Measurements from ENCODE around the gene LIMCH1. TPM values are rescaled to one million over a fixed set of nuclear protein-coding genes. Genes with fewer than 3 reads are reported as not detected.
"Not testable (repeated sequence)": the region's sequence is repeated elsewhere in the genome, so short reads cannot be mapped to it uniquely, and the experiment has no call there.

LIMCH1 gene
- total RNA-seq: not detected in 2 replicates

- intact Hi-C loops (cut with micrococcal nuclease): no loop called here
- no peak within 1 kb of the TSS for H3K27ac Mint-ChIP-seq
- DNase-seq (ENCODE audit: low spot score): no peak
- H3K4me3 Mint-ChIP-seq (ENCODE audit: low read depth): no peak within 1 kb of the TSS
- H3K27me3 Mint-ChIP-seq (ENCODE audit: low read depth): no peaks in the 10 kb centered on the region
- no peaks in the 10 kb centered on the region for H3K4me1 Mint-ChIP-seq (ENCODE audit: low read depth)
- H3K9me3 Mint-ChIP-seq: no peaks in the 10 kb centered on the region
- no peaks in the 10 kb centered on the region for H3K36me3 Mint-ChIP-seq (ENCODE audit: low read depth)
Measured at GRCh38 chr4:41538017-41538733, at the start of gene LIMCH1. Gene LIMCH1 (plus strand): TSS chr4:41538157. CDS start chr4:41605996, 67,839 bp downstream.

- intact Hi-C loops (cut with micrococcal nuclease); H3K36me3 Mint-ChIP-seq (ENCODE audit: low read depth); H3K4me3 Mint-ChIP-seq (ENCODE audit: low read depth); H3K9me3 Mint-ChIP-seq; DNase-seq (ENCODE audit: low spot score); H3K27ac Mint-ChIP-seq; H3K4me1 Mint-ChIP-seq (ENCODE audit: low read depth); H3K27me3 Mint-ChIP-seq (ENCODE audit: low read depth): not testable (repeated sequence)
Measured at GRCh38 chr4:41491081-41491576, 46.8 kb upstream of the LIMCH1 start.

- H3K27ac Mint-ChIP-seq: no peak overlapping the region
- DNase-seq (ENCODE audit: low spot score): no peak
- H3K27me3 Mint-ChIP-seq (ENCODE audit: low read depth): no peaks in the 10 kb centered on the region
- H3K4me3 Mint-ChIP-seq (ENCODE audit: low read depth): no peak overlapping the region
- H3K9me3 Mint-ChIP-seq: no peaks in the 10 kb centered on the region
- H3K36me3 Mint-ChIP-seq (ENCODE audit: low read depth): no peaks in the 10 kb centered on the region
- intact Hi-C loops (cut with micrococcal nuclease): no loop called here
- H3K4me1 Mint-ChIP-seq (ENCODE audit: low read depth): no peaks in the 10 kb centered on the region
Measured at GRCh38 chr4:41496977-41497376, 41.0 kb upstream of the LIMCH1 start.

- intact Hi-C loops (cut with micrococcal nuclease): no loop called here
- DNase-seq (ENCODE audit: low spot score): no peak
- H3K36me3 Mint-ChIP-seq (ENCODE audit: low read depth): no peaks in the 10 kb centered on the region
- no peaks in the 10 kb centered on the region for H3K9me3 Mint-ChIP-seq
- no peaks in the 10 kb centered on the region for H3K4me1 Mint-ChIP-seq (ENCODE audit: low read depth)
- H3K4me3 Mint-ChIP-seq (ENCODE audit: low read depth): no peak overlapping the region
- no peaks in the 10 kb centered on the region for H3K27me3 Mint-ChIP-seq (ENCODE audit: low read depth)
- no peak overlapping the region for H3K27ac Mint-ChIP-seq
Measured at GRCh38 chr4:41498177-41498576, 39.8 kb upstream of the LIMCH1 start.

- H3K4me1 Mint-ChIP-seq (ENCODE audit: low read depth): no peaks in the 10 kb centered on the region
- H3K27ac Mint-ChIP-seq: no peak overlapping the region
- no peaks in the 10 kb centered on the region for H3K9me3 Mint-ChIP-seq
- no peaks in the 10 kb centered on the region for H3K36me3 Mint-ChIP-seq (ENCODE audit: low read depth)
- no peak for DNase-seq (ENCODE audit: low spot score)
- no peaks in the 10 kb centered on the region for H3K27me3 Mint-ChIP-seq (ENCODE audit: low read depth)
- intact Hi-C loops (cut with micrococcal nuclease): no loop called here
- no peak overlapping the region for H3K4me3 Mint-ChIP-seq (ENCODE audit: low read depth)
Measured at GRCh38 chr4:41504167-41504818, 33.7 kb upstream of the LIMCH1 start.

GRCh38 chr4:41505161-41505661 is 32.7 kb upstream of the LIMCH1 start:
- Mint-ChIP-seq H3K4me3 (ENCODE audit: low read depth) (no peak overlapping the region), H3K27ac (no peak overlapping the region), H3K4me1 (ENCODE audit: low read depth) (no peaks in the 10 kb centered on the region), H3K36me3 (ENCODE audit: low read depth) (no peaks in the 10 kb centered on the region), H3K9me3 (no peaks in the 10 kb centered on the region), H3K27me3 (ENCODE audit: low read depth) (no peaks in the 10 kb centered on the region)
- no peak for DNase-seq (ENCODE audit: low spot score)
- intact Hi-C loops (cut with micrococcal nuclease): no loop called here

GRCh38 chr4:41506130-41506529 is 31.8 kb upstream of the LIMCH1 start:
- Mint-ChIP-seq H3K36me3 (ENCODE audit: low read depth) (no peaks in the 10 kb centered on the region), H3K9me3 (no peaks in the 10 kb centered on the region), H3K27ac (no peak overlapping the region), H3K4me3 (ENCODE audit: low read depth) (no peak overlapping the region), H3K4me1 (ENCODE audit: low read depth) (no peaks in the 10 kb centered on the region), H3K27me3 (ENCODE audit: low read depth) (no peaks in the 10 kb centered on the region)
- intact Hi-C loops (cut with micrococcal nuclease): no loop called here
- DNase-seq (ENCODE audit: low spot score): no peak

GRCh38 chr4:41507291-41507947 is 30.5 kb upstream of the LIMCH1 start:
- H3K36me3 Mint-ChIP-seq (ENCODE audit: low read depth): no peaks in the 10 kb centered on the region
- no peaks in the 10 kb centered on the region for H3K9me3 Mint-ChIP-seq
- no peaks in the 10 kb centered on the region for H3K27me3 Mint-ChIP-seq (ENCODE audit: low read depth)
- no peaks in the 10 kb centered on the region for H3K4me1 Mint-ChIP-seq (ENCODE audit: low read depth)
- intact Hi-C loops (cut with micrococcal nuclease): no loop called here
- DNase-seq (ENCODE audit: low spot score): no peak
- no peak overlapping the region for H3K4me3 Mint-ChIP-seq (ENCODE audit: low read depth)
- H3K27ac Mint-ChIP-seq: no peak overlapping the region

GRCh38 chr4:41509451-41509866 is 28.5 kb upstream of the LIMCH1 start:
- Mint-ChIP-seq H3K36me3 (ENCODE audit: low read depth) (no peaks in the 10 kb centered on the region), H3K27ac (no peak overlapping the region), H3K4me1 (ENCODE audit: low read depth) (no peaks in the 10 kb centered on the region), H3K27me3 (ENCODE audit: low read depth) (no peaks in the 10 kb centered on the region), H3K4me3 (ENCODE audit: low read depth) (no peak overlapping the region), H3K9me3 (no peaks in the 10 kb centered on the region)
- intact Hi-C loops (cut with micrococcal nuclease): no loop called here
- no peak for DNase-seq (ENCODE audit: low spot score)

GRCh38 chr4:41510179-41510578 is 27.8 kb upstream of the LIMCH1 start:
- Mint-ChIP-seq H3K4me3 (ENCODE audit: low read depth) (no peak overlapping the region), H3K27me3 (ENCODE audit: low read depth) (no peaks in the 10 kb centered on the region), H3K4me1 (ENCODE audit: low read depth) (no peaks in the 10 kb centered on the region), H3K36me3 (ENCODE audit: low read depth) (no peaks in the 10 kb centered on the region), H3K9me3 (no peaks in the 10 kb centered on the region), H3K27ac (no peak overlapping the region)
- DNase-seq (ENCODE audit: low spot score): no peak
- intact Hi-C loops (cut with micrococcal nuclease): no loop called here

GRCh38 chr4:41512136-41512535 is 25.8 kb upstream of the LIMCH1 start:
- H3K27me3 Mint-ChIP-seq (ENCODE audit: low read depth): no peaks in the 10 kb centered on the region
- H3K9me3 Mint-ChIP-seq: no peaks in the 10 kb centered on the region
- no peak overlapping the region for H3K27ac Mint-ChIP-seq
- H3K4me3 Mint-ChIP-seq (ENCODE audit: low read depth): no peak overlapping the region
- DNase-seq (ENCODE audit: low spot score): no peak
- no peaks in the 10 kb centered on the region for H3K36me3 Mint-ChIP-seq (ENCODE audit: low read depth)
- no peaks in the 10 kb centered on the region for H3K4me1 Mint-ChIP-seq (ENCODE audit: low read depth)
- intact Hi-C loops (cut with micrococcal nuclease): no loop called here

GRCh38 chr4:41512596-41512995 is 25.4 kb upstream of the LIMCH1 start:
- H3K27me3 Mint-ChIP-seq (ENCODE audit: low read depth): no peaks in the 10 kb centered on the region
- H3K27ac Mint-ChIP-seq: no peak overlapping the region
- intact Hi-C loops (cut with micrococcal nuclease): no loop called here
- H3K36me3 Mint-ChIP-seq (ENCODE audit: low read depth): no peaks in the 10 kb centered on the region
- no peaks in the 10 kb centered on the region for H3K4me1 Mint-ChIP-seq (ENCODE audit: low read depth)
- DNase-seq (ENCODE audit: low spot score): no peak
- no peak overlapping the region for H3K4me3 Mint-ChIP-seq (ENCODE audit: low read depth)
- H3K9me3 Mint-ChIP-seq: no peaks in the 10 kb centered on the region

- no peak for DNase-seq (ENCODE audit: low spot score)
- intact Hi-C loops (cut with micrococcal nuclease): no loop called here
- Mint-ChIP-seq H3K27ac (no peak overlapping the region), H3K36me3 (ENCODE audit: low read depth) (no peaks in the 10 kb centered on the region), H3K4me1 (ENCODE audit: low read depth) (no peaks in the 10 kb centered on the region), H3K4me3 (ENCODE audit: low read depth) (no peak overlapping the region), H3K27me3 (ENCODE audit: low read depth) (no peaks in the 10 kb centered on the region), H3K9me3 (no peaks in the 10 kb centered on the region)
Measured at GRCh38 chr4:41514169-41514568, 23.8 kb upstream of the LIMCH1 start.
